GM18519 (cell line): ENCODE results near the gene NCOA1.

ENCODE experiments used
- ATAC-seq: cut with Tn5 transposase; IDR thresholded peaks from one replicate; pipeline ENCODE4 v1.9.1; 2021; ENCODE audit warnings: mild to moderate bottlenecking, moderate library complexity; ENCODE audit not compliant: unreplicated experiment, low FRiP score

Gene NCOA1

DNA sequence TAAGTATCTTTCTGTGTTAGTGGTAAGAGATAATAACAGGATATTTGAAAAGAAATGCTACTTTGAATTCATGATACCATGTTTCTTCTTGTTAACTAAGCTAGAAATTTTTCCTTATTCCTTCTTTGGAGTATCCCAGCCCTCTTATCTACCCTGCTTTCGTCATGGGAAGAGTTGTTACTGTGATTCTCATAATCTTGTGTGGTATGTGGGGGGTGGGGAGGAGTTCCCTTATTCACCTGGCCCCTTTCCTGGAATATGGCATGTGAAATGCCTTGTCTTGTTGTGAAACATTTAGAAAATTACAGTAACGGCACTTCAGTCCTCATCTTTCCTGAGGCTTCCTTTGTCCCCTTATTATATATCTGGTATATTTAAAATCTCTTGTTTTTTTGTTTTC lies 129.9 kb downstream of the NCOA1 start:
- no peak for ATAC-seq

DNA sequence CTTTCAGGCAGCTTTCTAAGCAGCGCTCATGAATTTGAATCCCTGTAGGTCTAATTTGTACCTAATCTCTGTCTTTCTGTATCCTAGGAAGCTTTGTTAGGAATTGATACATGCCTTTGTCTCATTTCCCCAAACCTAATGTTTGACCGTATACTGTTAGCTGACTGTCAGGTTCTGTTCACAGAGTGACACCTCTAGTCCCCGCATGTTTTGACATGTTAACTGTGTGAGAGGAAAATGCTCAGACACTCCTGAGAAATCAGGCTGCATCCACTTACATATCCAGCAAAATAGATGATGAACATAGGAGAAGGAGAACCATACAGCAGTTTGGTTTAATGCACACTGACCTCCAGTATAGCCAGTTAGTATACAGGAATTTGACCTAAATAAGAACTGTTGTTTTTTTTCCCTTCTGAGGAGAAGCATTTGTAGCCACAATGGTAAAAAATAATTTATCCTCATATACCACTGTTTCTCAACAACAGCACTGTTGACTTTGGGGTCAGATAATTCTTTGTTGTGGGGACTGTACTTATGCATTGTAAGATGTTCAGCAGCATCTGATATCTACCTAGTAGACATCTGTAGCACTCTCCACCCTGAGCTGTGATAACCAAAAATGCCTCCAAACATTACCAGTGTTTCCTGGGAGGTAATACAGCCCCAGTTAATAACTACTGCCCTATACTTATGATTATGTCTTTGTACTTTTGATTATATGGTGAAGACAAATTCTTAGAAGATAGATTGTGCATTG lies 130.9 kb downstream of the NCOA1 start:
- no peak for ATAC-seq

DNA sequence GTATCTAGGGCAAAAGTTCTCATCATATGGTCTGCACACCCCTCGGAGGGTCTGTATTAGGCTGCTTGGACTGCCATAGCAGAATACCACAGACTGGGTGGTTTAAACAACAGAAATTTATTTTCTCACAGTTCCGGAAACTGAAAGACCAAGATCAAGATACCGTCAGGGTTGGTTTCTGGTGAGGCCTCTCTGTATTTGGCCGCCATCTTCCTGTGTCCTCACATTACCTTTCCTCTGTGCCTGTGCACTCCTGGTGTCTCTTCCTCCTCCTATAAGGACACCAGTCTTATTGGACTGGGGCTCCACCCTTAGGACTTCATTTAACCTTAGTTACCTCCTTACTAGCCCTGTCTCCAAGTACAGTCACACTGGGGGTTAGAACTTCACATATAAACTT lies 132.5 kb downstream of the NCOA1 start:
- ATAC-seq, result no peak

DNA sequence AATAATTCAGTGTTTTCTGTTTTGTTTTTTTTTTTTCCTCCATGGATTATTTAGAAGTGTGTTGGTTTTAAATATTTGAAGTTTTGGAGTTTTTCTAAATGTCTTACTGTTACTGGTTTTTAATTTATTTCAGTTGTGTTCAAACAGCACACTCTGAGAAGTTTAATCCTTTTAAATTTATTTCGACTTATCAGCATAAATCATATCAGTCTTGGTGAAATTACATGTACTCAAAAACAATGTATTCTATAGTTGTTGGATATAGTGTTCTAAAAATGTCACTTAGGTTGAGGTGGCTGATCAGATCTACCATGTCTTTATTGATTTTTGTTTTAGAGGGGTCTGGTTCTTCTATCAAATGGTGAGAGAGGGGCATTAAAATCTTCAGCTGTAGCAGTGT lies 134.7 kb downstream of the NCOA1 start:
- no peak for ATAC-seq

DNA sequence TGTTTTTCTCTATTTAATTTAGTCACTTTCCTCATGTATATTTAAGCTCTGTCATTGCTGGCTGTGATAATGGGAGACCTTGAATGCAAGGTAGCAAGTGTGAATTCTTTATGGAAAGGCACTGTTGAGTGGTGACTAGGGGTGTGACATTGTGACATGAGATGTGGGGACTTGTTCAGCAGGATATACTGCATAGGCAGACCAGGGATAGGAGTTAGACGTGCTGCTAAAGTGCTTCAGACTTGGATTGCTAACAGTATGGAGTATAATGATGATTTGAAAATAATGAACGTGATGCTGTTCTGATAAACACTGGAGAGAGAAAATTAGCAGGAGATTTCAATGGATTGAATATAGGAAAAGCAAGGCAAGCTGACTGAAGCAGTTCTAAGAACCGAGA lies 135.1 kb downstream of the NCOA1 start:
- ATAC-seq, result no peak

DNA sequence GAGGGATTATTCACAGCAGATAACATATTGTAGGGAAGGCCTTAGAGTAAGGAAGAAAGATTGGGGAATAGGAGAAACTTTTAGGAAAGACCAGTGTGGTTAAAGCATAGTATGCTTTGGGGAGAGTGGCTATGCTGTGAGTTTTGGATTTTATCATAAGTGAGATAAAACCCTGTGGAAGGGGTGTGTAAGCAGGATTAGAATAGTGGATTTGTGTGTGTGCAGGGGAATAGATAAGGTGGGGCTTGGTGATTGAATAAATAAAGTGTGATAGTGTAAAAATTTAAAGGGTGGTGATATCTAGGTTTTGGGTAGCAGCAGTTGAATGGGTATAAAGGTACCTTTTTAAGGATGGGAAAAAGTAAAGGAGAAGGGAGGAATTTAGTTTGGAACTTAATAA lies 137.7 kb downstream of the NCOA1 start:
- no peak for ATAC-seq

DNA sequence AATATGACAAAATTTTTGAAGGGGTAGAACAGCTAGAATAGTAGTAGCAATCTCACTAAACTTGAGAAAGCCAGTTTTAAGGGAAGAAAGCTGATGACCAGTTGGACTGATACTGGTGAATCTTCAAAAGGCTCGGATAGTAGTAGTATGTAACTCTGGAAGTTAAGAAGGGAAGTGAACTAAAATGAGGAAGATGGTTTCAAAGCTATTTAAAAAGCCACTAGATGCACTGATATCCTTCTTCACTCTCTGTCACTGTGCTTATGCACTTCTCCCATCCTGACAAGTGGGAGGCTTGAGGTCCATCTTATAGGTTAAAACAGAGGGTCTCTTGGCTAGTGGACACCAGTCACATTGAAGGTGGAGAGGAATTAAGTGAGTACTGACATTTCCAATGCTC lies 141.1 kb downstream of the NCOA1 start:
- ATAC-seq, result no peak

DNA sequence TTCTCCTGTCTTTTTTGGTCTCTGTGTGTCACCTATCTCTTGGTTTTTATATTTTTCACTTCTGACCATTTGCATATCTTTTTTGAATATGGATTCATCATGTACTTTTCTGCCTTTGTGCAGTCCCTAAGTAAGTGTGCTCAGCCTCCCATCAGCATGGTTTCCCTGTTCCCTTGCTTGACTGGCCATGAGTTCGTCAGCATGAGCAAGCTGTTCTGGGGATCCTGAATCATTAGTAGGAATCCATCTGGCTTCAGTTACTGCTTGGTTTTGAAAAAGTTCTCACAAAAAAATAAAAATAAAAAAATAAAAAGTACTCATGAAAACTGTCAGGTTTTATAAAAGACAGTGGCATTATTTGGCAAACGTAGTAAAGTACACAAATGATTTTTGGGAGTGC lies 144.1 kb downstream of the NCOA1 start:
- ATAC-seq, result no peak

DNA sequence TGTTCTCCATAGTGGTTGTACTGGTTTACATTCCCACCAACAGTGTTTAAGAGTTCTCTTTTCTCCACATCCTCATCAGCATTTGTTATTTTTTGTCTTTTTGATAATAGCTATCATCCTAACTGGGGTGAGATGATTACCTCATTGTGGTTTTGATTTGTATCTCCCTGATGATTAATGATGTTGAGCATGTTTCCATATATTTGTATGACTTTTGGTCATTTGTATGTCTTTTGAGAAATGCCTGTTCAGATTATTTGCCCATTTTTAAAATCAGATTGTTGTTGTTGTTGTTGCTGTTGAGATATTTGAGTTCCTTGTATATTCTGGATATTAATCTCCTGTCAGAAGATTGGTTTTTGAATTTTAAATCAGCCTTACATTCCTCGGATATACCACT lies 147.5 kb downstream of the NCOA1 start:
- no peak for ATAC-seq

DNA sequence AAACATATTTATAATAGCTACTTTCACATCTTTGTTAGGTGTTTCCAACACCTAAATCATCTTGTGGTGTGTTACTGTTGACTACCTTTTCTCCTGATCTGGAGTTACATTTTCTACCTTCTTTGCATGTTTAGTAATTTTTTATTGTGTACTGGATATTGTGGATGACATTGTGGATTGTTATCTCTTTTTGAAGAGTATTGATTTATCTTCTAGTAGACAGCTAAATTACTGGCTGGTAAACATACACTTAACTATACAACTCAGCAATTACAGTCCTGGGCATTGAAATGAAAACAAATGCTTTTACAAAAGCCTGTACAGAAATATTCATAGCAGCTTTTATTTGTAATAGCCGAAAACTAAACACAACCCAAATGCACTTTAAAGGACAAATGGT lies 151.3 kb downstream of the NCOA1 start:
- ATAC-seq, result no peak

DNA sequence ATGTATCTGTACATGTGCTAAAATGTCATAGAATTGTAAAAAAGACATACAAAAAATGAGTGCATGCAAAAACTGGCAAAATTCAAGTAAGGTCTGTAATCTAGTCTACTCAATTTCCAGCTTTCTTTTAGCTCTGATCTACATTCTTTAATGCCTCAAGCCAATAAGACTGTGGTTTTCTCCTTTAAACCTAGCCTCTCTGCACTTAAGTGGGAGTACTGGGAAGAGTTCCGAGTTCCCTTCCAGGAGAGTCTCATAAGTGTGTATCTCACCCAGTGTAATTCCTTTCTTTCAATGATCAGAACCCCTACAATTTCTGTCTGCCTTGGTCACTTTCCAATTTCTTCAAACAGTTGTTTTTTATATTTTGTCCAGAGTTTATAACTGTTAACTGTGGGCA lies 152.0 kb downstream of the NCOA1 start:
- ATAC-seq, result no peak

DNA sequence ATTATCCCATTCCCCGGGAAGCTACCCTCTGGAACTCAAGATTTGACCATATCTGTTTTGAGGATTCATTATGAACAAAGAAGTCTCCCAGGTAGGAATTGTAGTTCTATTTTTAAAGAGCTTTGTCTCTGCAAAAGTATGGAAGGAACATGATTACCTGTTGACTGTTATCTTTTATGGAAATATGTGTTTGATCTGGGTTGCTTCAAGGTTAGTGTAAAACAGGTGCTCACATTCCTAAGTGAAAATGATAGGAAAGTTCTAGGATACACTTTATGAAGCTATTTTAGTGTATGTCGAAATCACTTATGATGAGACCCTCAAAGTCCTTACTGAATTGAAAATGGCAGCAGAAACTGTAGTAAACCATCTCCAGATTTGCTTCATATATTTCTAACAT lies 153.0 kb downstream of the NCOA1 start:
- ATAC-seq, result no peak

DNA sequence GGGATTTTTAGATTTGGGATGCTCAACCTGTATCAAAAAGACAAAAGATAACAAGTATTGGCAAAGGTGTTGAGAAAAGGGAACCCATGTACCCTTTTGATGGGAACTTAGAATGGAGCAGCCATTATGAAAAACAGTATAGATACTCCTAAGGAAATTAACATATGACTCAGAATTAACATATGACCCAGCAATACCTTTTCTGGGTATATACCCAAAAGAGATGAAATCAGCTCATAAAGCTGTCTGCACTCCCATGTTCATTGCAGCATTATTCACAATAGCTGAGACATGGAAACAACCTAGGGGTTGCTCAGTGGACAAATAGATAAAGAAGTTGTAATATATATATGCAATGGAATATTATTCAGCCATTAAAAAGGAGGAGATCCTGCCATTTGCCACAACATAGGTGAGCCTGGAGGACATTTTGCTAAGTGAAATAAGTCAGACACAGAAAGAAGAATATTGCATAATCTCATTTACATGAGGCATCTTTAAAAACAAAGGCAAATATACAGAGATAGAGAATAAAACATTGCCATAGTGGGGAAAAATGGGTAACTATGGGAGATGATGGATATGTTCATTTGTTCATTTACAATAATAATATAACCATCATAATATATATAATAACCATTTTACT lies 160.1 kb downstream of the NCOA1 start:
- no peak for ATAC-seq

DNA sequence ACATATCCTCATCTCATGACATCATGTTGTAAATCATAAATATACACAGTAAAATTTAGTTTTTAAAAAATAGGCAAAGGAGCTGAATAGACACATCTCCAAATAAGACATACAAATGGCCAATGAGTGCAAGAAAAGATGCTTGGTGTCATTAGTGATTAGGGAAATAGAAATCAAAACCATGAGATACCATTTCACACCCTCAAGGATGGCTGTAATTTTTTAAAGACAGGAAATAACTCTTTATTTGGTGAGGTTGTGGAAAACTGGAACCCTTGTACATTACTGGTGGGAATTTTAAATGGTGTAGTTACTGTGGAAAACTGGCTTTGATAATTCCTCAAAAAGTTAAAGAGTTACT lies 160.6 kb downstream of the NCOA1 start:
- no peak for ATAC-seq

DNA sequence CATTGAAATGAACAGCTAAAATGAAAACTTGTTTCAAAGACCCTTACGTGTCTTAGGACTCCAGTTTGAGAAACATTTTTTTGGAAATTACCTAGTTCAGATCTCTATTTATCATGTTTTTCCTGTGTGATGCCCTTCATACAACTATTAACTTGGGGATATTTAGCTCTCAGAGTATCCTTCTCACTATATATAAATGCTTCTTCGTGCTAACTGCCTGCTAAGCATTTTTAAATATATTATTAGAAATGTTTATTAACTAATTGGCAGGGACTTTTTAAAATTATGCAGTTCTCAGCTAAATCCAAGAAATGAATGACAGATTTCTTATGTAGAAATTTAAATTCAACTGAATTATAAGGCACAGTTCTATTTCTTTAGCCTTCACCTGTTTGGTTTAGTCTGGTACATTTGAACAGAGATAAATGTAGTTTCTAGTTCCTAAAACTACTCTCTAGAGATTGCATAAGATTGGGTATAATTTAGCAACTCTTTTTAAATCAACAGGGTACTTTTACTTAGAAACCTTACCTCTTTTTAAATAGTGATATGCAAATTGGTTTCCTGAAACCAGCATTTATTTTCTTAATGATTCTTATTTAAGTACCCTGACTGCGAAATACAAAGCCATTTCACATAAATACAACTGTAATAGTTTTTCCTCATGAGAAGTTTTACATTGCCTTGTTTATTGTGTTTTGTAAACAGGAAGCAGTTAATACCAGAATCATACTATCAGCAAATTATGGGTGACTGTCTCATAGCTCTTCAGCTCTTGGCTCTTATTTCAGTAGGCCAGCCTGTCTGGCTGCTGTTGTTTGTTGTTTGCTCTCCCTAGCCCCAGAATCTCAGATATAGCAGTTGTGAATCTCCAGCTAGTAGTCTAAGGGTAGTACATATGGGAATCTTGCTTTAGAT lies 161.5 kb downstream of the NCOA1 start:
- ATAC-seq, result no peak

DNA sequence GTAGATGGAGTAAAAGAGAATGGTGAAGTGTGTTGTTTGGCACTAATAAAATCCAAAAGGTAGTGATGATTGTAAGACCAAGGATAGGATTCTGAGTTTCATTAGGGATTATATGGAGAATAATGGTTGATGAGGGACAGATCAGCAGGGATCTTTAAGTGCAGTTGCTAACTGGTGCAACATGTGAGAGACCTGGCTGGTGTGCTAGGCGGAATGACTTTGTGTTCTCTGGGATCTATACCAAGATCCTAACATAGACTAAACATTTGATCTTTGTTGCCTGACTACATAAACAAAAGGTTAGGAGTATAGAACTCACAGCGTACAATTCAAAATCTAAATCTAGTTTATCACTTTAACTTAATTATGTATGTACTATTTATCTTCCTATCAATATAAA lies 166.8 kb downstream of the NCOA1 start:
- ATAC-seq, result no peak

DNA sequence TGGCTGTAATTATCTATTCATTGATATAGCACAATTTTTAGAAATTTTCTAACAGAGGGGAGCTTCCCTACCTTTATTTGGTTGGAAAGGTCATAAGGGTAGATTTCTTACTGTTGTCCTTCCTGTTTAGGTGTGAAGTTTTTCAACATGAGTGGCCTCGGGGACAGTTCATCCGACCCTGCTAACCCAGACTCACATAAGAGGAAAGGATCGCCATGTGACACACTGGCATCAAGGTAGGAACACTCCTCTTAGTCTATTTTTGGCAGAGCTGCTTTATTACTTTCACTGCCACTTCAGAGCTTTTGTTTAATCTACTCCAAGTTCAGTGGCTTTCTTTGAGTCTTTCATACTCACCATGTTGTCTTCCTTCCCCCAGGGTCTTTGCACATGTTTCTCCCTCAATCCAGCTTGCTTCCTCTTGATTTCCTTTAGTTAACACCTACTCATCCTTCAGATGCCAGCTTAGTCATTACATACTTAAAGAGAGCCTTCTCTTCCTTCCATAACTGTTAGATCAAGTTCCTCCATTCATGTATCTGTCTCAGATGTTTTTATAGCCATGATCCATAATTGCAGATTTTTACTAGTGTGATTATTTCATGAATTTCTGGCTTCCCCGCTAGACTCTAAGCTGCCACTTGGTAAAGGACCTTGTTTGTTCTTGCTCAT lies 167.6 kb downstream of the NCOA1 start:
- ATAC-seq, result no peak

DNA sequence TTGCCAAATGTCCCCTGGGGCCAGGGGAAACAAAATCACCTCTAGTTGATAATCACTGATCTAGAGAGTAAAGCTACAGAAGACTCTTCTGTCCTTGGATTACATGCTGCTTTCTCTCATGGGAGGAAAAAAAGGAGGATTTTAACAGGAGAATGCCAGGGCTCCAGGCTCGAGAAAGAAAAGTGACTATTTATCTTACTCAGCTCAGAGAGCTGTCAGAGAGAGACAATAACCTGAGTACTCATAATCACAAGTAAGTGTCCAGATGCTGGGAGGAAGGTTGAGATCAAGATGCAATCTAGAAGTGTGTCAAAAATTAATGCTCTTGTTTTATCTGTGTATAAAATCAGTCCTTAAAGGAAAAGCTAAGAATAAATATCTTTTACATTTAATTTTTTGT lies 168.8 kb downstream of the NCOA1 start:
- no peak for ATAC-seq

DNA sequence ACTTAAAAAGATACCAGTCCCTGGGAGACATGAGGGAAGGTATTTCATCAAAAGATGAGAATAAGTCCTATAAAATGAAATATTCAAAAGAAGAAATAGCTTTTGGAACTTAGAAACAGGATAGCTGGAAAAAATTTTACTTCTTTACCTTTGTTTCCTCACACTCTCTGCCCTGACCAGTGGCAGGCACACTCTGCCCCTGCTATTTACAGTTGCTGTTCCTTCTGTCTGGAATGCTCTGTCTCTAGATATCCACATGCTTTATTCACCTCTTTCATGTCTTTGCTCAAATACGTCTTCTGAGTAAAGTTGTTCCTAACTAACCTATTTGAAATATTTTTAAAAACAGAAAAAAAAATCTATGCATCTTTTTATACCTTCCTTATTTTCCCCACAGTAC lies 176.5 kb downstream of the NCOA1 start:
- ATAC-seq, result no peak

DNA sequence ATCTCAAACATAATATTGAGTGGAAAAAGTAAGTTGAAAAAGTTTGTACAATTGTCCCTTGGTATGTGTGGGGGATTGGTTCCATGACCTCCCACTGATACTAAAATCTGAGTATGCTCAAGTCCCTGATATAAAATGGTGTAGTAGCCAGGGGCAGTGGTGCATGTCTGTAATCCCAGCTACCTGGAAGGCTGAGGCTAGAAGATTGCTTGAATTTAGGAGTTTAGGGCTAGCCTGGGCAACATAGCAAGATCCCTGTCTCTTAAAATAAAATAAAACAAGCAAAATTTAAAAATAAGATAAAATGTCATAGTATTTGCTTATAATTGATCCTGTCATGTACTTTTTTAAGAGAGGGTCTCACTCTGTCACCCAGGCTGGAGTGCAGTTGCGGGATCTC lies 180.2 kb downstream of the NCOA1 start:
- no peak for ATAC-seq

DNA sequence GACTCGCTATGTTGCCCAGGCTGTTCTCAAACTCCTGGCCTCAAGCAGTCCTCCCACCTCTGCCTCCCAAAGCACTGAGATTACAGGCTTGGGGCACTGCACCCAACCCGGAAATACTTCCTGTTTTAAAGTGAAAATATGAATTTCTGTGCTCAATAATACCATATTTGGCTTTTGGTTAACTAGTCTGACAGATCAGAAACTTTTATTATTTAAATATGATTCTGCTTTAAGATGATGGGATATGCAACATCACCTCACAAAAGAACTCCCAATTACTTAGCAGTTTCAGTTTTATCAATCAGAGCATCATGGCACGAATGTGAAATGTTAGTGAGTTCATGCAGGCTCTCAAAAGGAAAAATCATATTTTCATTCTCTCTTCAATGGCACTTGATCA lies 181.5 kb downstream of the NCOA1 start:
- ATAC-seq, result no peak
